SK-N-SH treated with all-trans-retinoic acid at 6 μM for 48 hours (cell line): Measurements from ENCODE around the gene DNAH8.

ENCODE experiments used
- ISL1 ChIP-seq: fragments of 250-450 bp; sonication (Bioruptor Pico); IDR thresholded peaks from 2 replicates; pipeline ENCODE4 v2.1.2; 2022; ENCODE audit warnings: mild to moderate bottlenecking, moderate library complexity
- PPARA ChIP-seq: fragments of 250-450 bp; sonication (Bioruptor Pico); IDR thresholded peaks from 2 replicates; pipeline ENCODE4 v1.5.0; 2020; ENCODE audit warnings: mild to moderate bottlenecking, borderline replicate concordance
- RARB ChIP-seq: fragments of 250-450 bp; sonication (Bioruptor Pico); IDR thresholded peaks from 2 replicates; pipeline ENCODE4 v1.8.0; 2021; ENCODE audit warnings: mild to moderate bottlenecking, moderate library complexity
- SNAI2 ChIP-seq: fragments of 250-450 bp; sonication (Bioruptor Pico); IDR thresholded peaks from 2 replicates; pipeline ENCODE4 v1.5.0; 2020; ENCODE audit warnings: mild to moderate bottlenecking, moderate library complexity
- TCF4 ChIP-seq: fragments of 250-450 bp; sonication (Bioruptor Pico); IDR thresholded peaks from 2 replicates; pipeline ENCODE4 v1.8.0; 2021; ENCODE audit warnings: mild to moderate bottlenecking, moderate library complexity, borderline replicate concordance
- TOX ChIP-seq: fragments of 250-450 bp; sonication (Bioruptor Pico); IDR thresholded peaks from 2 replicates; pipeline ENCODE4 v1.8.0; 2021; ENCODE audit warnings: mild to moderate bottlenecking, moderate library complexity, borderline replicate concordance
- ZFP3 ChIP-seq: fragments of 250-450 bp; sonication (Bioruptor Pico); IDR thresholded peaks from 2 replicates; pipeline ENCODE4 v1.5.0; 2020; ENCODE audit warnings: mild to moderate bottlenecking, moderate library complexity
- ZNF565 ChIP-seq: fragments of 450-650 bp; formaldehyde crosslinking; conservative IDR thresholded peaks from 2 replicates; pipeline ENCODE4 v1.5.0; 2020; ENCODE audit warnings: low read depth, mild to moderate bottlenecking, moderate library complexity
- TF ChIP-seq, protein P1 (sequence below): fragments of 250-450 bp; sonication (Bioruptor Pico); IDR thresholded peaks from 2 replicates; pipeline ENCODE4 v1.8.0; 2020; ENCODE audit warnings: mild to moderate bottlenecking, moderate library complexity, borderline replicate concordance
- TF ChIP-seq, protein P2 (sequence below): fragments of 250-450 bp; sonication (Bioruptor Pico); IDR thresholded peaks from 2 replicates; pipeline ENCODE4 v1.5.1; 2020; ENCODE audit warnings: low read depth, mild to moderate bottlenecking, moderate library complexity
- TF ChIP-seq, protein P3 (sequence below): fragments of 250-450 bp; sonication (Bioruptor Pico); IDR thresholded peaks from 2 replicates; pipeline ENCODE4 v1.5.0; 2020; ENCODE audit warnings: mild to moderate bottlenecking, moderate library complexity
- TF ChIP-seq, protein P4 (sequence below): fragments of 250-450 bp; sonication (Bioruptor Pico); IDR thresholded peaks from 2 replicates; pipeline ENCODE4 v1.8.0; 2021; ENCODE audit warnings: low read depth, mild to moderate bottlenecking, moderate library complexity, borderline replicate concordance

DNA sequence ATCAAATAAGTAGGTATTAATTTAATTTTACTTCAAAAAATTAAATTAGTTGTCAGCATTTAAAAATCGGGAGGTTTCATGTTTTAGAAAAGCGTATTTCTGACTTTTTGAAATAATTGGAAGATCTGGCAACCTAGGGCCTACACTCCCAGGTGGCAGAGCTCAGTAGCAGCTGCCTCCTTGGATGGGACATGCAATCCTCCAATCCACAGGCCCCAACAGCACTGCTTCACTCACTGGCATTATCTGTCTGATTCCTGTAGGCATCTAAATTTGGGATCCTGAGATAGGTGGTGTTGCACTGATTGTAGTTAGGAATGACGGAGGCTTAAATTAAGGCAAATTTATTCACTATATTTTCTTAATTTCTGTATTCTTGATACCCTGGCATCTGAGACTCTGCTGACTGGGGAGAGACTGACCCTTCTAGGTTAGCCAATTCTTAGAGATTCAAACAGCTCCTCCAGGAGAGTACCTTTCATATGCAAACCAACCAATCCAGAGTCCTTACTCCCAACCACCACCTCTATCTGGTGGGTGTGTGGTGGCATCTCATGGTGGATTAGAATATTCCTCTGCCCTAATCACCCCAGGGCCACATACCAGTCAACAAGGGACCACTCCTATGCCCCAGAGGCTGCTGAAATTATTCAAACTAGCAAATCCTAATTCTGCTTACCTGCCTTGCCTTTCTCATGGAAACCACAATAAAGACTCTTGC lies 186.9 kb downstream of the DNAH8 start:
- TF ChIP-seq ZNF565 (CRISPR knock-in tag) (no peak), TCF4 (CRISPR knock-in tag) (no peak), RARB (no peak), TOX (CRISPR knock-in tag) (no peak), PPARA (no peak), SNAI2 (CRISPR knock-in tag) (no peak), ZFP3 (CRISPR knock-in tag) (no peak), ISL1 (CRISPR knock-in tag) (no peak)
- TF ChIP-seq, protein P1, sequence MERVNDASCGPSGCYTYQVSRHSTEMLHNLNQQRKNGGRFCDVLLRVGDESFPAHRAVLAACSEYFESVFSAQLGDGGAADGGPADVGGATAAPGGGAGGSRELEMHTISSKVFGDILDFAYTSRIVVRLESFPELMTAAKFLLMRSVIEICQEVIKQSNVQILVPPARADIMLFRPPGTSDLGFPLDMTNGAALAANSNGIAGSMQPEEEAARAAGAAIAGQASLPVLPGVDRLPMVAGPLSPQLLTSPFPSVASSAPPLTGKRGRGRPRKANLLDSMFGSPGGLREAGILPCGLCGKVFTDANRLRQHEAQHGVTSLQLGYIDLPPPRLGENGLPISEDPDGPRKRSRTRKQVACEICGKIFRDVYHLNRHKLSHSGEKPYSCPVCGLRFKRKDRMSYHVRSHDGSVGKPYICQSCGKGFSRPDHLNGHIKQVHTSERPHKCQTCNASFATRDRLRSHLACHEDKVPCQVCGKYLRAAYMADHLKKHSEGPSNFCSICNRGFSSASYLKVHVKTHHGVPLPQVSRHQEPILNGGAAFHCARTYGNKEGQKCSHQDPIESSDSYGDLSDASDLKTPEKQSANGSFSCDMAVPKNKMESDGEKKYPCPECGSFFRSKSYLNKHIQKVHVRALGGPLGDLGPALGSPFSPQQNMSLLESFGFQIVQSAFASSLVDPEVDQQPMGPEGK (CRISPR knock-in tag) = no peak
- TF ChIP-seq, protein P2, sequence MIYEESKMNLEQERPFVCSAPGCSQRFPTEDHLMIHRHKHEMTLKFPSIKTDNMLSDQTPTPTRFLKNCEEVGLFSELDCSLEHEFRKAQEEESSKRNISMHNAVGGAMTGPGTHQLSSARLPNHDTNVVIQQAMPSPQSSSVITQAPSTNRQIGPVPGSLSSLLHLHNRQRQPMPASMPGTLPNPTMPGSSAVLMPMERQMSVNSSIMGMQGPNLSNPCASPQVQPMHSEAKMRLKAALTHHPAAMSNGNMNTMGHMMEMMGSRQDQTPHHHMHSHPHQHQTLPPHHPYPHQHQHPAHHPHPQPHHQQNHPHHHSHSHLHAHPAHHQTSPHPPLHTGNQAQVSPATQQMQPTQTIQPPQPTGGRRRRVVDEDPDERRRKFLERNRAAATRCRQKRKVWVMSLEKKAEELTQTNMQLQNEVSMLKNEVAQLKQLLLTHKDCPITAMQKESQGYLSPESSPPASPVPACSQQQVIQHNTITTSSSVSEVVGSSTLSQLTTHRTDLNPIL = no peak
- TF ChIP-seq, protein P3, sequence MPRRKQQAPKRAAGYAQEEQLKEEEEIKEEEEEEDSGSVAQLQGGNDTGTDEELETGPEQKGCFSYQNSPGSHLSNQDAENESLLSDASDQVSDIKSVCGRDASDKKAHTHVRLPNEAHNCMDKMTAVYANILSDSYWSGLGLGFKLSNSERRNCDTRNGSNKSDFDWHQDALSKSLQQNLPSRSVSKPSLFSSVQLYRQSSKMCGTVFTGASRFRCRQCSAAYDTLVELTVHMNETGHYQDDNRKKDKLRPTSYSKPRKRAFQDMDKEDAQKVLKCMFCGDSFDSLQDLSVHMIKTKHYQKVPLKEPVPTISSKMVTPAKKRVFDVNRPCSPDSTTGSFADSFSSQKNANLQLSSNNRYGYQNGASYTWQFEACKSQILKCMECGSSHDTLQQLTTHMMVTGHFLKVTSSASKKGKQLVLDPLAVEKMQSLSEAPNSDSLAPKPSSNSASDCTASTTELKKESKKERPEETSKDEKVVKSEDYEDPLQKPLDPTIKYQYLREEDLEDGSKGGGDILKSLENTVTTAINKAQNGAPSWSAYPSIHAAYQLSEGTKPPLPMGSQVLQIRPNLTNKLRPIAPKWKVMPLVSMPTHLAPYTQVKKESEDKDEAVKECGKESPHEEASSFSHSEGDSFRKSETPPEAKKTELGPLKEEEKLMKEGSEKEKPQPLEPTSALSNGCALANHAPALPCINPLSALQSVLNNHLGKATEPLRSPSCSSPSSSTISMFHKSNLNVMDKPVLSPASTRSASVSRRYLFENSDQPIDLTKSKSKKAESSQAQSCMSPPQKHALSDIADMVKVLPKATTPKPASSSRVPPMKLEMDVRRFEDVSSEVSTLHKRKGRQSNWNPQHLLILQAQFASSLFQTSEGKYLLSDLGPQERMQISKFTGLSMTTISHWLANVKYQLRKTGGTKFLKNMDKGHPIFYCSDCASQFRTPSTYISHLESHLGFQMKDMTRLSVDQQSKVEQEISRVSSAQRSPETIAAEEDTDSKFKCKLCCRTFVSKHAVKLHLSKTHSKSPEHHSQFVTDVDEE = no peak
- TF ChIP-seq, protein P4, sequence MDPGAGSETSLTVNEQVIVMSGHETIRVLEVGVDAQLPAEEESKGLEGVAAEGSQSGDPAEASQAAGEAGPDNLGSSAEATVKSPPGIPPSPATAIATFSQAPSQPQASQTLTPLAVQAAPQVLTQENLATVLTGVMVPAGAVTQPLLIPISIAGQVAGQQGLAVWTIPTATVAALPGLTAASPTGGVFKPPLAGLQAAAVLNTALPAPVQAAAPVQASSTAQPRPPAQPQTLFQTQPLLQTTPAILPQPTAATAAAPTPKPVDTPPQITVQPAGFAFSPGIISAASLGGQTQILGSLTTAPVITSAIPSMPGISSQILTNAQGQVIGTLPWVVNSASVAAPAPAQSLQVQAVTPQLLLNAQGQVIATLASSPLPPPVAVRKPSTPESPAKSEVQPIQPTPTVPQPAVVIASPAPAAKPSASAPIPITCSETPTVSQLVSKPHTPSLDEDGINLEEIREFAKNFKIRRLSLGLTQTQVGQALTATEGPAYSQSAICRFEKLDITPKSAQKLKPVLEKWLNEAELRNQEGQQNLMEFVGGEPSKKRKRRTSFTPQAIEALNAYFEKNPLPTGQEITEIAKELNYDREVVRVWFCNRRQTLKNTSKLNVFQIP (CRISPR knock-in tag) = no peak
